Measurements from ENCODE around the gene TEAD2. TPM values are rescaled to one million over a fixed set of nuclear protein-coding genes. Genes with fewer than 3 reads are reported as not detected.
A peak's percentile ranks its signal among the peaks of the same experiment; 100 is the strongest.

The TEAD2 gene
- total and polyA plus RNA-seq, 8 donors = 36.3 to 136 (median 112) TPM

- H3K27me3 ChIP-seq = peaks cover 0 to 21% of the 10 kb centered on the region in 2 donors
- ATAC-seq = peak; percentile 78
These were observed 29.6 kb upstream of the TEAD2 start for GRCh38 chr19:49391581-49392399.

GRCh38 chr19:49390929-49391359, 28.7 kb upstream of the TEAD2 start:
- Histone ChIP-seq H3K4me1 (no peaks in the 10 kb centered on the region), H3K36me3 (no peaks in the 10 kb centered on the region), H3K4me3 (no peak overlapping the region), H3K27me3 (peaks cover 0 to 21% of the 10 kb centered on the region in 2 donors), H3K27ac (no peak overlapping the region), H3K9me3 (no peaks in the 10 kb centered on the region)
- intact Hi-C loops (cut with DNase I) = loop anchor here in 1 of 2 donors (5.0 kb wide), 1 partner anchor 51 kb away; the partner anchor contains the start of gene SLC17A7
- no peak for ATAC-seq
- DNase-seq = no peak
- TF ChIP-seq CTCF (IDR thresholded peaks at IDR 0.05) = no peak

More at GRCh38 chr19:49391581-49392399, 29.6 kb upstream of the TEAD2 start:
- Histone ChIP-seq H3K4me3 (no peak overlapping the region), H3K36me3 (no peaks in the 10 kb centered on the region), H3K9me3 (no peaks in the 10 kb centered on the region), H3K4me1 (no peaks in the 10 kb centered on the region), H3K27ac (no peak overlapping the region)
- peak; percentile 49 to 90 (median 82) for DNase-seq
- intact Hi-C loops (cut with DNase I) = loop anchor here in 1 of 2 donors (5.0 kb wide), 1 partner anchor 51 kb away; the partner anchor contains the start of gene SLC17A7
- TF ChIP-seq CTCF (IDR thresholded peaks at IDR 0.05) = peak; percentile 60 to 72

GRCh38 chr19:49390131-49390928, 28.1 kb upstream of the TEAD2 start:
- no peak for ATAC-seq
- no peak for DNase-seq
- TF ChIP-seq CTCF (IDR thresholded peaks at IDR 0.05) = no peak
- peaks cover 0 to 24% of the 10 kb centered on the region in 2 donors for H3K27me3 ChIP-seq
- intact Hi-C loops (cut with DNase I) = loop anchor here in 1 of 2 donors (5.0 kb wide), 1 partner anchor 52 kb away; the partner anchor contains the start of gene SLC17A7
- H3K27ac ChIP-seq = no peak overlapping the region
- H3K4me3 ChIP-seq = no peak overlapping the region
- H3K36me3 ChIP-seq = no peaks in the 10 kb centered on the region
- no peaks in the 10 kb centered on the region for H3K4me1 ChIP-seq
- no peaks in the 10 kb centered on the region for H3K9me3 ChIP-seq

- no peaks in the 10 kb centered on the region for H3K4me1 ChIP-seq
- intact Hi-C loops (cut with DNase I) = no loop called here
- H3K27ac ChIP-seq = no peak overlapping the region
- no peak for ATAC-seq
- H3K4me3 ChIP-seq = no peak overlapping the region
- no peak for DNase-seq
- H3K27me3 ChIP-seq = peaks cover 0 to 22% of the 10 kb centered on the region in 2 donors
- H3K36me3 ChIP-seq = no peaks in the 10 kb centered on the region
- H3K9me3 ChIP-seq = no peaks in the 10 kb centered on the region
- no peak for TF ChIP-seq CTCF (IDR thresholded peaks at IDR 0.05)
These were observed 27.2 kb upstream of the TEAD2 start for GRCh38 chr19:49389406-49389805.

Data from left lung (tissue), 10 donors.